HTERT RPE-1 (cell line): ENCODE measurements around the gene ROR2.

Experiments
- in situ Hi-C: fragments of 300-500 bp; cut with MboI; formaldehyde crosslinking; loops from 4 replicates; pipeline ENCODE4 v1.14.3; 2020; ENCODE audit warnings: low sequenced_read_pairs

The ROR2 gene

DNA sequence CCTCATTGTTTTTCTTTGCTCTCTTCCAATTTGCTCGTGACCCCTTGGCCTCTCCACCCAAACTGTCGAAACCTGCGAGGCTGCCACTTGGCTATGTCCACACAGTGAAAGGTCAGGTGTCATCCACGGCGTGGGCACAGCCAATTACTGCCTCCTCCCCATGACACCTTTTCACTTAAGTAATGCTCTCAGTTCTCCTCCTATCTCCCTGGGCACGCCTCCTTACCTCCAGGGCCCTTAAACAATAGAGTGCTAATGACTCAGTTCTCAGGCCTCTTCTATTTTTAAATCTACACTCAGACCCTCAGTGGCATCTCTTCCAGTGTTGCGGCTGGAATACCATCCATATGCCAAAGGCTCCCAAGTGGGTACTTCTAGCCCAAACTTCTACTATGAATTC lies 256.8 kb downstream of the ROR2 start:
- in situ Hi-C loops, result no loop called here

GRCh38 chr9:91690540-91691249 lies 259.3 kb downstream of the ROR2 start:
- in situ Hi-C loops, result no loop called here

GRCh38 chr9:91689006-91689405 lies 261.0 kb downstream of the ROR2 start:
- in situ Hi-C loops, result no loop called here

GRCh38 chr9:91683269-91683668 lies 266.8 kb downstream of the ROR2 start:
- in situ Hi-C loops, result no loop called here

- in situ Hi-C loops, result no loop called here
These were observed 267.2 kb downstream of the ROR2 start for GRCh38 chr9:91682806-91683205.

DNA sequence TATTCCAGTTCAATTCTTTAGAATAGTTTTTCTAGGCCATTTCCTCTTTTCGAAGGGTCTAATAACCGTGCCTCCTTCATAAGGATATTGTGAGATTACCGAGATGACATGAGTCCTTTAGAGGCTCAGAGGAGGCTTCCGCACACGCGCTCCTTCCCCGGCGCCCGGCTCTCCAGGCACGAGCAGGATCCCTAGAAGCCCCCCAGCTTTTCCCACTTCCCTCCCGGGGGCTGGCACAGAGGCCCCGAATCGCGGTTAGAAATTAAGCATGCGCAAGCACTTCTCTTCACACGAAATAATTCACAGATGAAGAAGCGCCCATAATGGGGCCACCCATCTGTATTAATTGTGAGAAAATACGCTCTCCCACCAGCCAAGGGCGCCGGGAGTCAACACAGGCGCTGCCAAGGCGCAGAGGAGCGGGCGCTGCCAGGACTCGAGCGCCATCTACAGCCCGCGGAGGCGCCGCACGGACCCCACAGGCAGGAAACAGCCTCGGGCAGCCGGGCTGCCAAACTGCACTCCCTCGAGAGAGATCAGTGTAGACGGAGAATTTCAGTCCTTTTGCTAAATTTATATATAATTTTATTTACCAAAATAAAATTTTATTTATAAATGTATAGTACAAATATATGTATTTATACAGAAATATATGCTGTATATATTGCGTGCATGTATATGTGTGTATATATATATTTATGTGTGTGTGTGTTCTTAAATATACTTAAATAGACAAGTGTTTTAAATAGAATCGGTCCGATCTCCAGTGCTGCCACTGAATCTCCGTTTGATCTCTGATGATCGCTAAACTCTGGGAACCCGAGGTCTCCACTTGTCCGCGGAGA lies 268.3 kb downstream of the ROR2 start:
- in situ Hi-C loops, result no loop called here

- in situ Hi-C loops, result no loop called here
These were observed 269.0 kb downstream of the ROR2 start for GRCh38 chr9:91680998-91681397.

- in situ Hi-C loops, result no loop called here
These were observed 269.9 kb downstream of the ROR2 start for GRCh38 chr9:91680106-91680505.

GRCh38 chr9:91678807-91679580 lies 271.0 kb downstream of the ROR2 start:
- in situ Hi-C loops, result no loop called here

- in situ Hi-C loops, result no loop called here
These were observed 272.1 kb downstream of the ROR2 start for GRCh38 chr9:91677822-91678436.

DNA sequence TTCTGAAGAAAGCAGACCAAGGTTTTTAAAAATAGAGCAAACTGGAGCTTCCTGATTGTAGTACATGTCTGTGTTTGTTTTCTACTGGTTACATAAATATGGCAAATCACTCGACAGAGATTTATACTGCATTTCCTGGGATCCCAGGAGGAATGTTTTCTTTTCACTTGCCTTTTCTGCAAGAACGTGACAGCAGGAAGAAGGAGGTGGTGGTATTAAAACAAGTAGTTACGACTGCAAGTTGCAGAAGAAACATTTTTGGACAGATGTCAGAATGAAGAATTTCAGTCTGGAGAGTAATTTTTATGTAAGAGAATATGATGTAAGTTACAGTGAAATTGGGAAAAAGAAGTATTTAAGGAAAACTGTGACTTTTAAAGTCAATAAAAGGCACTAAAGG lies 272.7 kb downstream of the ROR2 start:
- in situ Hi-C loops, result no loop called here

DNA sequence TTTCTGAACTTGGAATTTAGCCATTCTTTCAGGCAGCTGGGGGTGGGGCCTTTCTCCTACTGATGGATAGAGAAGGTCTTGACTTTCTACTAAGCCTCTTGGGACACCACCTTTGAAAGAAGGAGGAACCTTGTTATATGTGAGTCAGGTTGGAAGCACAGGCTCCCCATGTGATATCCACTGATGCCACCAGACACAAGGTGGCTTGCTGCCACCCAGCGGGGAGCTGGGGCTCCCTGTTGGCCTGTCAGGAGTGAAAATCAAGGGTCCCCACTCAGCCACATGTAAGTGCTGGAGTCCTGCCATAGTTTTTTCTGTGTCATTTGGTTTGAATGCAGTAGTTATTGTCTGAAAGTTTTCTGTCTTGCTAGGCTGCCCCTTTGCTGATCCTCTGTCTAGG lies 274.0 kb downstream of the ROR2 start:
- in situ Hi-C loops, result no loop called here

- in situ Hi-C loops, result no loop called here
These were observed 285.4 kb downstream of the ROR2 start for GRCh38 chr9:91664663-91665062.

DNA sequence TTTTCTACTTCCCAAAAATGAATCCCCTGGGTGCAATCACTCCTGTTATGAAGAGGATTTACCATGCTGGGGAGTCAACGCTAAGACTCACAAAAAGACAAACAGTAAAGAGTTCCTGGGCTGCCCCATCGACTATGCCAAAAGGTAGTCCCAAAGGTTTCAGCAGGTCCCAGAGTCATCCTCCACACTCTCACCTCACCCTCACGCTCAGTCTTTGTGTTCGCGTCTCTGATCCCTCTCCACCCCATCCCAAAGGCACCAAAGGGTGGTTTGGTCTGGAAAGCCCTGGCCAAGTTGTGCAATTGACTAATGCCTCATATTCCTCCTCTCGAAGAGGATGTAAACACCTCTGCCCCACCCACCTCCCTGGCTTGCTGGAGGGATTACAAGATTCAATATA lies 286.2 kb downstream of the ROR2 start:
- in situ Hi-C loops, result no loop called here

DNA sequence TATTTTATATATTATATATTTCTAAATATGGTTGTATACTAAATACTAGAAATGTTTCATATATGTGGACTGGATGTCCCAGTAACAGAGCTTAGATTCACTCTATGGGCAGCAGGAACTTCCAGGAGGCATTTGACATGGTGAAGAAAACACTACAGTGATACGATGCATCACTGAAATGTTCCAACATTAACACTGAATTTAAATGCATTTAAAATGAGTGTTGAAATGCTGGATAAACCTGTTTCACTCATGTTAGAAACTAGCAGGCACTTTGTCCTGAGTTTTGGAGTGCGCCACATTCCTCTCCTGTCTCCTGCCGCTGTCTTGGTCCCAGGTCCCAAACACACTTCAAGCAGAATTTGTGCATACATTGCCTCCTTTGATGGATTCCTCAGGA lies 288.6 kb downstream of the ROR2 start:
- in situ Hi-C loops, result no loop called here

DNA sequence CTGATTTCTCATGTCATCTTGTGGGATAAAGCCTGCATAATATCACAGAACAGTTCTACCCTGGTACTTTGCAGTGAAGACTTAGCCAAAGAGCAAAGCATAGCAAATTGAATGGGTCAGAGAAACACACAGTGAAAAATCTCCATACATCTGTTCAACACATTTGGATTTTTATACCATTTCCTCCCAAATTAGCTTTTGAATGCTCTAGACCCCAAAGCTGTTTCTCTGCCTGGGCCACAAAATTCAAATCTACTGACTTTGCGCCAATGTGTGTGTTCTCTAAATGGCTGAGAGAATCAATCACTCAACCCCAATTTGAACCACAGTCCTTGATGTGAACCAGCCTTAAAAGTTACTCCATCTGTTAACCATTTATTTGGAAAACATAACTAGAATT lies 289.5 kb downstream of the ROR2 start:
- in situ Hi-C loops, result no loop called here

DNA sequence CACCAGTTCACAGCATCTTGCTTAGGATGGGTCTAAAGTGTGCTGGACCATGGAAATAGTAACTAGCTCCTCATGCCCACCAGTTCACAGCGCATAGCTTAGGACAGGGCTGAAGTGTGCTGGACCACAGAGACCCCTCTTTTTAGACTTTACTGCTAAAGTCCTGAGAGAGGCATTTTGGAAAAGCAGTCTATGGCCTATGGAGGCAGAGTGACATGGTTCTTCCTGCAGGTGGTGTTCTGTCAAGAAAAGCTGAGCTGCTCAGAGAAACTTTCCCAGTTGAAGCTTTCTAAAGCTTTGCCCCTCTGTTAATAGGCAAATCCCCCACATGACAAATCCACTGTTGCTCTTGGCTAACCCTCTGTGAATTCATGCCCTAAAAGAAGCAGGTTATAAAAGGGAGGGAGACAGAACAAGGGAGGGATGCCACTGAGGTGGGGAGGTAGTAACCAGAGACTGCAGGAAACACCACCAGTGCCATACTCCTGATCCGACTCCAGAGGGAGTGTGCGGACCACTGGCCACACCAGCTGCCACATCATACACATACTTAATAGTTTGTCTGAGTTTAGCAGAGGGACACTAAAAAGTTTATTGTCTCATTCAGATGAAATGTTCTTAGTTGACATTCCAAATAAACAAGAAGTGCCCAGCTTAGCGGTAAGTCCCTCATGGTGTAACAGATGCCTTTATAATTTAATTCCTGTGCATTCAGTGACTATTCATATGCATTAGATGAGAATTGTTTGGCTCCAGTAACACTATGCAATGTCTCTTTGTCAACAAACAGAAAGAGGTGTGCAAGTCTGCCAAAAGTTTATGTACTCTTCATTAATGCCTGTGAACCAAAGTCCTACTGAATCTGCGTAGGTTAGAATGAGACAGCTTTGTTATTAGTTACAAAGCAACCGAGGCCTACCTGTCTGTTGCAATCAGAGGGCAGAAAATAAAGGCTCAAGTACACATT lies 290.2 kb downstream of the ROR2 start:
- in situ Hi-C loops, result no loop called here

- in situ Hi-C loops, result no loop called here
These were observed 291.4 kb downstream of the ROR2 start for GRCh38 chr9:91658513-91659105.

- in situ Hi-C loops, result no loop called here
These were observed 292.5 kb downstream of the ROR2 start for GRCh38 chr9:91657501-91657900.

DNA sequence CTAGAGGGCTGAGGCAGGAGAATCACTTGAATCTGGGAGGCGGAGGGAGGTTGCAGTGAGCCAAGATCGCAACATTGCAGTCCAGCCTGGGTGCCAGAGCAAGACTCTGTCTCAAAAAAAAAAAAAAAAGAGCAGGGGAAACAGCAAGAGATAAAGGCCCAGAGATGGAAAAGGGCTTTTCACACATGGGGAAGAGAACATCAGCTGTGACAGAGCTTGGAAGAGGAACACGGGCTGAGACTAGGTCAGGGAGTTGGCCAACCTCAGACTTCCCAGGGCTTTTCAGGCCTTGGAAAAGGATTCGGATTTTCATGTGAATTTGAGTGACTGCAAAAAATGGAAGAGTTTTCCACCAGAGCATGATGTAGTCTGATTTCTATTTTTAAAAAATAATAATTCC lies 294.4 kb downstream of the ROR2 start:
- in situ Hi-C loops, result no loop called here
